C4-2B (cell line): ENCODE results near the gene ARID4A.
"Not testable (repeated sequence)": the region's sequence is repeated elsewhere in the genome, so short reads cannot be mapped to it uniquely, and the experiment has no call there.

Experiments used
- H3K27ac ChIP-seq: fragments of 450-650 bp; 2 replicates; pipeline ENCODE4 v1.5.1; 2017
- ZFX ChIP-seq: fragments of 450-650 bp; IDR thresholded peaks from 2 replicates; pipeline ENCODE4 v1.6.1; 2017
- TF ChIP-seq, protein P1 (sequence below): fragments of 450-650 bp; conservative IDR thresholded peaks from 2 replicates; pipeline ENCODE4 v1.5.1; 2017; ENCODE audit warnings: mild to moderate bottlenecking

ARID4A gene

DNA sequence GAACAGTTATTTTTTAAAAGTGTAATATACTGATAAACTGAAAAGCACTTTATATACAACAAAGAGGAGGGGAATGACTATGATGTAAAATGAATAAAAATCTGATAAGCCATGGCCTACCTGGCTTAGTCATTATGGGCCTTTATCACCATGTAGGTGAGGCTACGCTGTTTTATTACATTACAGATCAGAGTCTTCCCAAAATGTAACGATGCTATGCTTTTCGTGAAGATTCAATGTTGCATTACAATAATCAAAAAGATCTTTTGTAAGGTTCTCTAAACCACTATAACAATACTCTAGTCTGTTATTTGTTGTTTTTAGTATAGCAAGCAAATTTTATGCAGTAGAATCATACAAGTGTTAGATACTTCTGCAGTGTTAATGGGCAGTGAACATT, 34.2 kb downstream of the ARID4A start:
- TF ChIP-seq, protein P1, sequence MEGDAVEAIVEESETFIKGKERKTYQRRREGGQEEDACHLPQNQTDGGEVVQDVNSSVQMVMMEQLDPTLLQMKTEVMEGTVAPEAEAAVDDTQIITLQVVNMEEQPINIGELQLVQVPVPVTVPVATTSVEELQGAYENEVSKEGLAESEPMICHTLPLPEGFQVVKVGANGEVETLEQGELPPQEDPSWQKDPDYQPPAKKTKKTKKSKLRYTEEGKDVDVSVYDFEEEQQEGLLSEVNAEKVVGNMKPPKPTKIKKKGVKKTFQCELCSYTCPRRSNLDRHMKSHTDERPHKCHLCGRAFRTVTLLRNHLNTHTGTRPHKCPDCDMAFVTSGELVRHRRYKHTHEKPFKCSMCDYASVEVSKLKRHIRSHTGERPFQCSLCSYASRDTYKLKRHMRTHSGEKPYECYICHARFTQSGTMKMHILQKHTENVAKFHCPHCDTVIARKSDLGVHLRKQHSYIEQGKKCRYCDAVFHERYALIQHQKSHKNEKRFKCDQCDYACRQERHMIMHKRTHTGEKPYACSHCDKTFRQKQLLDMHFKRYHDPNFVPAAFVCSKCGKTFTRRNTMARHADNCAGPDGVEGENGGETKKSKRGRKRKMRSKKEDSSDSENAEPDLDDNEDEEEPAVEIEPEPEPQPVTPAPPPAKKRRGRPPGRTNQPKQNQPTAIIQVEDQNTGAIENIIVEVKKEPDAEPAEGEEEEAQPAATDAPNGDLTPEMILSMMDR = no peak
- TF ChIP-seq ZFX = no peak
- H3K27ac ChIP-seq = no peak overlapping the region

DNA sequence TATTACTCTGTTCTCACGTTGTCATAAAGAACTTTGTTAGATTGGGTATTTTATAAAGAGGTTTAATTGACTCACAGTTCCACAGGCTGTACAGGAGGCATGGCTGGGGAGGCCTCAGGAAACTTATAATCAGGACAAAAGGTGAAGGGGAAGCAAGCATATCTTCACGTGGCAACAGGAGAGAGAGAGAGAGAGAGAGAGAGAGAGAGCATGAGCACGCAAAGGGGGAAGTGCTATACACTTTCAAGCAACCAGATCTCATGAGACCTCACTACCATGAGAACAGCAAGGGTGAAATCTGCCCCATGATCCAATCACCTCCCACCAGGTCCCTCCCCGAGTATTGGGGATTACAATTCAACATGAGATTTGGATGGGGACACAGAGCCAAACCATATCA, 41.3 kb downstream of the ARID4A start:
- not testable (repeated sequence) for H3K27ac ChIP-seq

DNA sequence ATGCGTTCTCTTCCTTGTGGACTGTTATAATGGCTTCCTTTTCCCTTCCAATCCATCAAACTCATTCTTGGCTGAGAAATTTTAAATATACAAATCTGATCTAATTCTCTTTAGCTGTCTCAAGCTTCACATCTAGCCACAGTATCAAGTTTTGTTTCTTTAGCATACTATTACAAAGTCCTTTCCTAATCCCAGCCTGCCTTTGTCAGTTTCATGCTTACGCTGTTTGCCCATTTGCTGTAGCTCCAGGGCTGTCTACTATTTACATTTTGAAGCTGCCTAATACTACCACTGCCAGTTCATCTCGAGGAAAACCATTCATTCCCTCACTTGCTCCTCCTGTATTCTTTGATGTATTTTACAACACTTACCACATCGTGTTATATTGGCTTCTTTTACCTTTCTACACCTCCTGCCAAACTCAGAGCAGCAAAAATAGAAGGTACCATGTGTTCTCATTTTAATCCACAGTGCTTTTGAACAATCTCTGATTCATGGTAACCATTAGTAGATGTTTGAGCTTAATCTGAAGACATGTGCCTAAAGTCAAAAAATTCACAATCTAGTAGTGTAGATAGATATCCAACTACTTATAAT, 42.9 kb downstream of the ARID4A start:
- no peak overlapping the region for H3K27ac ChIP-seq
- TF ChIP-seq, protein P1 = no peak
- TF ChIP-seq ZFX = no peak

DNA sequence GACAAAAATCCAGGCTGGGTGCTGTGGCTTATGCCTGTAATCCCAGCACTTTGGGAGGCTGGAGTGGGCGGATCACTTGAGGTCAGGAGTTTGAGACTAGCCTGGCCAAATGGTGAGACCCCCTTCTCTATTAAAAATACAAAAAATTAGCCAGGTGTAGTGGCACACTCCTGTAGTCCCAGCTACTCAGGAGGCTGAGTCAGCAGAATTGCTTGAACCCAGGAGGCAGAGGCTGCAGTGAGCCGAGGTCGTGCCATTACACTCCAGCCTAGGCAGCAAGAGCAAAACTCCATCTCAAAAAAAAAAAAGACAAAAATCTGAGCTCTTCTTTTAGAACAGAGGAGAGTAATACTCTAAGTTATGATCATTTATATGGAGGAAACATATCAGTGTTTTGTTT, 45.2 kb downstream of the ARID4A start:
- not testable (repeated sequence) for H3K27ac ChIP-seq

DNA sequence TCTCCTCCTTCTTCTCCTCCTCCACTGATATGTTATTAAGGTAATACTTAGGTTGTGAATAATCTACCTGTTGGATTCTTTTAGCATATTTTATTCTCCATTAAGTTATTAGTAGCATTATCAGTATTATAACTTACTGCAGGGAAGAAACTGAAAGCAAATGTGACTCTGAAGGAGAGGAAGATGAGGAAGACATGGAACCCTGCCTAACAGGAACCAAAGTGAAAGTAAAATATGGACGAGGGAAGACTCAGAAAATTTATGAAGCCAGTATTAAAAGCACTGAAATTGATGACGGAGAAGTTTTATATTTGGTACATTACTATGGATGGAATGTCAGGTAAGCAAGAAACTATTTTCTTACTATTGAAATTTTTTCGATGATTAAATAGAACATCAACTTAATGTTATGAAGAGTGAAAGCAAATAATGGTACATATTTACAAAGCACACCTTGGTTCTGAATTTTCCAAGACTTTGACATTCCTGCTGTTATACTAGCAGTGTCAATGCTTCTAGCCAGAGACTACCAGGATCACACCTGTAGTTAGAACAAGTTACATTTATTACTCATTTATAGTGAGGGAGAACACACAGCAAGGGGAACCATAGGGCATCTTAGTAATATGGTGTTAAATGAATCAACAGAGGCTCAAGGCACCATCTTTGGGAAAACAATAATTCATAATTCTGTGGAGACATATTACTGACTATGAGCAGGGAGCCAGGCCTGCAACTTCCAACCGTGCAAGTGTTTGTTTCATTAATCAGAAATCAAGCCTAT, 55.4 kb downstream of the ARID4A start:
- TF ChIP-seq, protein P1 = no peak
- no peak for TF ChIP-seq ZFX
- H3K27ac ChIP-seq = no peak overlapping the region

DNA sequence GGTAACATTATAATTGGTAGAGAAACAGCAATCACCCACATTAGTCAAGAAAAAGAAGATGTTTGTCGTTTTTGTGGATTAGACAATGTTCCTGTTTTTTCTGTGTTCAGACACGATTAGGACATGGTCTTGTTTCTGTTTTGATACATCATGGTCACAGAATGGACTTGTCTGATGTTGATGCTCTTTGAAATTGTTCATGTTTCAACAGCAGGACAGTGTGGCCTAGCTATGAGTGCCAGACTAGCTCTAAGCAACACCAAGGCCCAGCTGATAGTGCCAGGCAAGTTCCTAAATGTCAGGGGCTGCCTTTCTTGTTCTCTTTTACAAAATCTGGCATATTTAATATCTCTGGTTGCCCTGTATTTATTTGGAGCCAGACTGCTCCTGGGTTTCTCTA, 56.5 kb downstream of the ARID4A start:
- no peak for TF ChIP-seq ZFX
- TF ChIP-seq, protein P1 = no peak
- no peak overlapping the region for H3K27ac ChIP-seq

DNA sequence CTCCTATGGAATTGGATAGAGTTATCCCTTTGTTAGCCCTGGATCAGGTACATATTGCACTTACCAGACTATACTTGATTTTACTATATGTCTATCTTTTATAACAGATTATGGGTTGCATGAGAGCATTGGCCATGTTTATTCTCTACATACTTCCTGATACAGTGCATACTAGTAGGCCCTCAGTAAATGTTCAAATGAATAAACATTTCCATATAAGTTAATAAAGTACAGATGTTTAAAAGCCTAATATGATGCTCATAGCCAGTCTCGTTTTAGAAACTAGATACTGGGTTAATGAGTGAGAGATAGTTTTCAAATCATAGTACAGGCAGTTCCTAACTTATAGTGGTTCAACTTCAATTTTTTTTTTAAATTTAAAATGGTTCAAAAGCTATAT, 57.9 kb downstream of the ARID4A start:
- TF ChIP-seq ZFX = no peak
- TF ChIP-seq, protein P1 = no peak
- no peak overlapping the region for H3K27ac ChIP-seq

DNA sequence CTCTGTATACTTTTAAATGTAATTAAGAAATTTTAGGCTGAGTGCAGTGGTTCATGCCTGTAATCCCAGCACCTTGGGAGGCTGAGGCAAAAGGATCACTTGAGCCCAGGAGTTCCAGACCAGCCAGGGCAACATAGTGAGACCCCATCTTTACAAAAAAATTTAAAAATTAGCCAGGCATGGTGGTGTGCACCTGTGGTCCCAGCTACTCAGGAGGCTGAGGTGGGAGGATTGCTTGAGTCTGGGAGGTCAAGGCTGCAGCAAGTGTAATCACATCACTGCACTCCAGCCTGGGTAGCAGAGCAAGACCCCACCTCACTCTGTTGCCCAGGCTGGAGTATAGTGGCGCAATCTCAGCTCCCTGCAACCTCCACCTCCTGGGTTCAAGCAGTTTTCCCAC, 63.9 kb downstream of the ARID4A start:
- not testable (repeated sequence) for H3K27ac ChIP-seq

DNA sequence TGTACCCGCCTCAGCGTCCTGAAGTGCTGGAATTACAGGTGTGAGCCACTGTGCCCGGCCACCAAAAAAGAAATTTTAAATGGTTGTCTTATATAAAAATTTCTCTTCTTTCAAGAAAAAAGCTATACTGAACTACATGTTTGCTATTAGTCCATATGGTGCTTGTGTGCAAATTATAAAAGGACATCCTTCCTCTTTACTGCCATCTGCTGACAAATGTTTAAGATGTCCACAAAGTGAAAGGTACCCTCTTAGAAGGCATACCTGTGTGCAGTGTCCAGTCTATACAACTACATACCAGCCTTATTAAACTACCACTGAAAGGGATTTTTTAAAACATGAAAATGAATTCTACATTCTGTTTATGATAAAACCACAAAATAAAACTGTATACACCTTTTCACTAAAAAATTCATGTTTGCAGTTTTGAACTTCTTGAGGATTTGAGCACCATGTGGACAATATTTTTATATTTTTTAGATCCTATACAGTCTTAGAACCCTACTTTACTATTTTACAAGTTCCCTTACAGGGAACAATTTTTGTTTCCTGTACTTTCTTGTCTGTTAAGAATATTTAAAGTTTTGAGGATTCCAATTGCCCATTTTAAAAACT, 64.5 kb downstream of the ARID4A start:
- TF ChIP-seq, protein P1 = peak; percentile 69
- TF ChIP-seq ZFX = no peak

More for the DNA sequence above, 64.5 kb downstream of the ARID4A start:
- no peak overlapping the region for H3K27ac ChIP-seq
